HFF-Myc (cell line): ENCODE data around the gene DMD.

Experiments
- DNase-seq: peaks from one replicate; pipeline ENCODE4 v3.0.0-alpha.2; 2011; ENCODE audit warnings: low read depth; ENCODE audit errors: extremely low read depth
- H3K4me3 ChIP-seq: replicated peaks from 2 replicates; pipeline ENCODE4 v1.5.1; 2011; ENCODE audit warnings: low read depth, mild to moderate bottlenecking, control low read depth, low read length
- TF ChIP-seq, protein P1 (sequence below): IDR thresholded peaks from 2 replicates; pipeline ENCODE4 v1.5.1; 2012; ENCODE audit warnings: mild to moderate bottlenecking, low read depth, low read length, control low read depth; ENCODE audit errors: missing control alignments

DMD gene

DNA sequence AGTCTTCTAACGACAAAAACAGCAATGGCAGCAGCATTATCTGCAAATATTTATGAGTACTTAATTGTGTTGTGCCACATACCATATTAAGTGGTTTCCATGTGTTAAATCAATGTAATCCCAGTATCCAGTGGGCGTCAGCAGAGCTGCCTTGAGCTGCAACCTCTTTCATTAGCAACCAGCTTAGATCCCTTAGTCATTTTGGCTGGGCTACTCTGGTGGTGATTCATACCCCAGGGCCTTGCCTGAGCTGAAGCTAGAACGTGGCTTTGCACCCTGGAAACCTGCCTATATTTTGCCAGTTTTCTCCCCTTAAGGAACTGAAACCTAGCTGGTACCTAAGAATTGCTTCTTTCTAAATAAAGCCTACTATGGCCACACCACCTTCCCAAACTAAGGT is 1665.2 kb downstream of the DMD start:
- H3K4me3 ChIP-seq, result no peak overlapping the region
- DNase-seq, result peak; percentile 37
- TF ChIP-seq, protein P1, sequence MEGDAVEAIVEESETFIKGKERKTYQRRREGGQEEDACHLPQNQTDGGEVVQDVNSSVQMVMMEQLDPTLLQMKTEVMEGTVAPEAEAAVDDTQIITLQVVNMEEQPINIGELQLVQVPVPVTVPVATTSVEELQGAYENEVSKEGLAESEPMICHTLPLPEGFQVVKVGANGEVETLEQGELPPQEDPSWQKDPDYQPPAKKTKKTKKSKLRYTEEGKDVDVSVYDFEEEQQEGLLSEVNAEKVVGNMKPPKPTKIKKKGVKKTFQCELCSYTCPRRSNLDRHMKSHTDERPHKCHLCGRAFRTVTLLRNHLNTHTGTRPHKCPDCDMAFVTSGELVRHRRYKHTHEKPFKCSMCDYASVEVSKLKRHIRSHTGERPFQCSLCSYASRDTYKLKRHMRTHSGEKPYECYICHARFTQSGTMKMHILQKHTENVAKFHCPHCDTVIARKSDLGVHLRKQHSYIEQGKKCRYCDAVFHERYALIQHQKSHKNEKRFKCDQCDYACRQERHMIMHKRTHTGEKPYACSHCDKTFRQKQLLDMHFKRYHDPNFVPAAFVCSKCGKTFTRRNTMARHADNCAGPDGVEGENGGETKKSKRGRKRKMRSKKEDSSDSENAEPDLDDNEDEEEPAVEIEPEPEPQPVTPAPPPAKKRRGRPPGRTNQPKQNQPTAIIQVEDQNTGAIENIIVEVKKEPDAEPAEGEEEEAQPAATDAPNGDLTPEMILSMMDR, result no peak

DNA sequence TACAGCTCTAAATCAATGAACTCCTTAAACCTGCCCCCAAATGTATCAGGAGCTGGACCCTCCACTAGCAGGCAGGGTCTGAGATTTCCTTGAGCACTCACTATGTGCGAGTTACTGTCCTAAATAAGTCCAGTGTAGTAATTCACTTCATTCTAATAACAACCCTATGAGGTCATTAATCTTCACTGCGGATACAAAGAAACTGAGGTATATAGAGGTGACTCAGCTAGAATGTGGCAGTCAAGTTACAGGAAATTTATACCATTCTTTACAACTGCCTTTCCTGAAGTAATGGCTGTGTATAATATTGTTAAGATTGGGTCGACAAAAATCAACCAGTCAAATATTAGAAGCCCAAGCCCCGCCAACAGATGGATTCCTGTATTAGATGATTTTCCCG is 1665.6 kb downstream of the DMD start:
- TF ChIP-seq, protein P1, result no peak
- DNase-seq, result no peak
- no peak overlapping the region for H3K4me3 ChIP-seq

DNA sequence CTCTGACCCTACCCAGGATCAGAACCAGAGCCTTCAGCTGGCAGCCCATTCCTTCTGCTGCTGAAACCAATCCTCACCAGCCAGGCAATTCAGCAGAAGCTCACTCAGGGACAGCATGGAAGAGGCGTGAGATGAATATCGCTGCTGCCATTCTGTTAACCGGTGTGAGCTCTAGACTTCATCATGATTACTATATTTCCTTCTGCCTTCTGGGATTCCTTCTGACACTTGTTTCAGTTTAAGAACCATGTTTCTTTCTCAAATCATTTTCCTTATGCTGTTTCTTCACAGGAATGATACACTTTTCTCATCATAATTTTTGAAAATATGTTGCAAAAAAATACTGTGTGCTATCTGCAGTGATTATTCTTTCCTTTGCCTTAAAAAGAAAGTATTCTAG is 1666.2 kb downstream of the DMD start:
- TF ChIP-seq, protein P1, result no peak
- H3K4me3 ChIP-seq, result no peak overlapping the region
- no peak for DNase-seq

DNA sequence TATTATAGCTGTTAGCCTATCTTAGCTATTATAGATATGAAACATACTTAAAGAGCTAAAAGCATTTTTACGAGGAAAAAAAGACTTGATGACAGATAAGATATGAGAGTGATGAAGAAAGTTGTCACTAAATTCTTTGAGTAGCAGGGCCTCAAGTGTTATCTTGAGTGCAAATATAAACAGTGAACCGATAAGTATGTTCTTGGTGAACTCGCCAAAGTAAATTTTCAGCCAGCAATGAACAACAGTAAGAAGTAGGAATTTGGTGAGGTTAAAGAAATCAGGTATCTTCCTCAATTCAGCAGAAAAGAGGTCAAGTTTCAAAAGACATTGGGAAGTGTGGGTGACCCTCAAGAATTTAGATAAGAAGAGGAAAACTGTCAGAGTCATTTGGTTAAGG is 1667.7 kb downstream of the DMD start:
- DNase-seq, result no peak
- H3K4me3 ChIP-seq, result no peak overlapping the region
- TF ChIP-seq, protein P1, result no peak

DNA sequence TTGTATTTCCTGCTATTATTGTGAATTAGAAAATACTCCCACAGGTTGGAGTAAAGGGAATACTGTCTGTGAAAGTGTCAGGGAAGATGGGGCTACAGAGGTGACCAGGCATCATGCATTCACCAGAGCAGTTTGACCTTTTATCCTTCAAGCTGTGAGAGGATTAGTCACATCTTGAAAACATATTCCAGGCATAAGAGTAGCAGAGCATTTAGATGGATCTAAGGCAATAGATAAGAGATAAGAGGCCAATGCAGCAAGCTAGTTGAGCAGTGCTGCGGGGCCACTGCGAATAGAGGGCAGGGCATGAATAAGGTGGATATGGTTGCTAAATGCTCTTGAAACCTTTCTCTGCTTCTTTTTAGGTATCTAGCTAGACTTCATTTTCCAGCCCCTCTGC is 1668.8 kb downstream of the DMD start:
- TF ChIP-seq, protein P1, result no peak
- H3K4me3 ChIP-seq, result no peak overlapping the region
- DNase-seq, result no peak

DNA sequence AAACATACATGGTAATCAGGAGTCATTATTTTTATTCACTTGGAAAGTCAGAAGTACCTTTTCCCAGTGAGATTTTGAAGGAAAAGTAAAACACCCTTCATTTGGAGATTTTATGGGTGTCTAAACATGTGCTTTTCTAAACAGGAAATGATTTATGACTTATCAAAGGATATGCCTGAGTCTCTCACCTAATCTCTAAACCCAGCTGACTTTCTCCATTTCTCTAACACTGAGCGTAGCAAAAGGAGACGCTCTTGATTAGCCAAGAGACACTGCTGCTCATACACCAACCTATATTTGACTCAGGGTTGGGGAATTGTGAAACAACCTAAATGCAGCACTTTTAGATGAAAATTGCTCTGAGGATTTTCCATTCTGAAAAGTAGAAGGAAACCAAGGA is 1671.0 kb downstream of the DMD start:
- no peak overlapping the region for H3K4me3 ChIP-seq
- TF ChIP-seq, protein P1, result no peak
- no peak for DNase-seq

DNA sequence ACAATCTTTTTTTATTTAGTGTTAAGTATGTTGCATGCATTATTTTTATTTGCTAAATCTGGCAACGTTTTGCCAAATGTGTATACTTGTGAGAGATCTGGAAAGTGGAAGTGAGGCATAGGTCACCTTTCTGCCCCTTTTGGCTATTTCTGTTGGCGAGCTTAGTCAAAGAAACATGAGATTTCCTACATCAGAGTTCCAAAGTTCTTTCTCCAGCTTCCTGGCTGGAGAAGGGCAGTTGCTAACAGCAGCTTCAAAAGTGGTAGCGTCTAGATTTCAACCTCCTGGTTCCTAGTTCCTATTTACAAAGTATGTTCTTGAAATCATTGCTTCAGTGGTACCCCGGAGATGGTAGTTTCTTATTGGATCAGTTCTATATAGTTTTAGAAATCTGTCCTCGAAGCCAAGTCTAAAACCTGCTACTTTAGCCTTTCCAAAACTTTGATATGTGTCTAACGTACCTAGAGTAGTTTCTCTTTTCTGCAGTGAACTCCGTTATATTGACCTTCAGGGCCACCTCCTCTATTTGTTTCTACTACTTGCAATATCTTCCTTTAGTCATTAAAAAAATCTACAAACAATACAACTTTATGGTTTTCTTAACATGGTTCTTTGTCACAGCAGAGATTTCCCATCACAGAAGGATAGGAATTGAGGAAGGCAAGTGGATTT is 1683.8 kb downstream of the DMD start:
- DNase-seq, result no peak
- no peak overlapping the region for H3K4me3 ChIP-seq
- TF ChIP-seq, protein P1, result no peak
